Measurements from ENCODE around the gene PGLYRP2.

DNA sequence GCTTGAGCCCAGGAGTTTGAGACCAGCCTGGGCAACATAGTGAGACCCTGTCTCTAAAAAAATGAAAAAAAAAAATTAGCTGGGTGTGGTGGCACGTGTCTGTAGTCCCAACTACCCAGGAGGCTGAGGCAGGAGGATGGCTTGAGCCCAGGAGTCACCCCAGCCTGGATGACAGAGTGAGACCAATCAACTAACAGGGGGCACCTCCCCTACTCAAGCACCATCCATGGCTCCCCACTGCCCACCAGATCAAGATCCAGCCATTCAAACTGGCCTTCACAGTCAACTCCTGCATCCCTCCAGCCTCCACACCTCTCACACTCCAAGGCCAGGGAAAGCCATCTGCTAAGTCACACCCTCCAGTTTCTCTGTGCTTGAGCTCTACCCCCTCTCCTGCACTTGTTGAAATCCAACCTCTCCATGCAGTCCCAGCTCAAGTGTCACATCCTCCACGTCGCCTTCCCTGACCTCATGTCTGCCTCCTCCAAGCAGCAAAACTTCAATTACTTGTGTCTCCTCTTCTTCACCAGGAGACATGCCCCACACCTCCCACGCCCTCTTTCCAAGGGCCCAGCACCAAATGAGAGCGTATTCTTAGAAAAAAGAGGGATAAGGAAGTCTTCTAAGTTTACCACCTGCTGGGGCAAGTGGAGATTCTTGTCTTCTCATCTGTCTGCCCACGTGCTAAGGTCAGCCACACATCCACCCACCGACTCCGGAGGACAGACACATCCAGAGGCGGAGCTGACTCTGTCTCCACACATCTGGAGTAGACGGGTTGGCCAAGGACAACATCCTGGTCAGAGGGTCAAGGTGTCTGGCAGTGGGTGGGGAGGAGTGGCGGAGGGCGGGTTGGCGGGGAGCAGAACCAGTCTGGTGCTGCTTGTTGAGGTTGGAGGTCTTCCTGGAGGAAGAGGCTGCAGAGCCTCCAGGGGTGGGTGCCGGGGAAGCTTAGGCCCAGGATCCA, 28.1 kb upstream of the PGLYRP2 start:
- TF ChIP-seq, protein P1, sequence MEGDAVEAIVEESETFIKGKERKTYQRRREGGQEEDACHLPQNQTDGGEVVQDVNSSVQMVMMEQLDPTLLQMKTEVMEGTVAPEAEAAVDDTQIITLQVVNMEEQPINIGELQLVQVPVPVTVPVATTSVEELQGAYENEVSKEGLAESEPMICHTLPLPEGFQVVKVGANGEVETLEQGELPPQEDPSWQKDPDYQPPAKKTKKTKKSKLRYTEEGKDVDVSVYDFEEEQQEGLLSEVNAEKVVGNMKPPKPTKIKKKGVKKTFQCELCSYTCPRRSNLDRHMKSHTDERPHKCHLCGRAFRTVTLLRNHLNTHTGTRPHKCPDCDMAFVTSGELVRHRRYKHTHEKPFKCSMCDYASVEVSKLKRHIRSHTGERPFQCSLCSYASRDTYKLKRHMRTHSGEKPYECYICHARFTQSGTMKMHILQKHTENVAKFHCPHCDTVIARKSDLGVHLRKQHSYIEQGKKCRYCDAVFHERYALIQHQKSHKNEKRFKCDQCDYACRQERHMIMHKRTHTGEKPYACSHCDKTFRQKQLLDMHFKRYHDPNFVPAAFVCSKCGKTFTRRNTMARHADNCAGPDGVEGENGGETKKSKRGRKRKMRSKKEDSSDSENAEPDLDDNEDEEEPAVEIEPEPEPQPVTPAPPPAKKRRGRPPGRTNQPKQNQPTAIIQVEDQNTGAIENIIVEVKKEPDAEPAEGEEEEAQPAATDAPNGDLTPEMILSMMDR (IDR thresholded peaks at IDR 0.05): no peak
- TF ChIP-seq POLR2A (IDR thresholded peaks at IDR 0.05): no peak

Data from adrenal gland (tissue), 5 donors.